ENCODE data around the gene TTLL3.
"Not testable (repeated sequence)": the region's sequence is repeated elsewhere in the genome, so short reads cannot be mapped to it uniquely, and the experiment has no call there.

Gene TTLL3

GRCh38 chr3:9809615-9810432 is at the start of gene TTLL3:
Gene TTLL3 (plus strand): TSS chr3:9810262. CDS start chr3:9810662, 400 bp downstream.
- no peaks in the 10 kb centered on the region for H3K27me3 Mint-ChIP-seq
- peak within 1 kb of the TSS; percentile 96 for H3K27ac Mint-ChIP-seq
- no peaks in the 10 kb centered on the region for H3K36me3 Mint-ChIP-seq
- H3K4me1 Mint-ChIP-seq (ENCODE audit: low read depth): peaks cover 36% of the 10 kb centered on the region
- no peaks in the 10 kb centered on the region for H3K9me3 Mint-ChIP-seq (ENCODE audit: low read depth)
- peak within 1 kb of the TSS; percentile 81 for H3K4me3 Mint-ChIP-seq

- Mint-ChIP-seq H3K27ac (peak overlapping the region; percentile 11), H3K4me3 (no peak overlapping the region), H3K9me3 (ENCODE audit: low read depth) (no peaks in the 10 kb centered on the region), H3K27me3 (no peaks in the 10 kb centered on the region), H3K36me3 (peaks cover 11% of the 10 kb centered on the region), H3K4me1 (ENCODE audit: low read depth) (peaks cover 3% of the 10 kb centered on the region)
These were observed 49.1 kb upstream of the TTLL3 start for GRCh38 chr3:9760779-9761505.

- Mint-ChIP-seq H3K27me3 (no peaks in the 10 kb centered on the region), H3K4me3 (no peak overlapping the region), H3K36me3 (peaks cover 11% of the 10 kb centered on the region), H3K9me3 (ENCODE audit: low read depth) (no peaks in the 10 kb centered on the region), H3K27ac (no peak overlapping the region), H3K4me1 (ENCODE audit: low read depth) (peaks cover 3% of the 10 kb centered on the region)
These were observed 48.1 kb upstream of the TTLL3 start for GRCh38 chr3:9761919-9762318.

GRCh38 chr3:9762871-9763270 is 47.2 kb upstream of the TTLL3 start:
- Mint-ChIP-seq H3K27ac (no peak overlapping the region), H3K9me3 (ENCODE audit: low read depth) (no peaks in the 10 kb centered on the region), H3K4me1 (ENCODE audit: low read depth) (peaks cover 3% of the 10 kb centered on the region), H3K36me3 (peaks cover 11% of the 10 kb centered on the region), H3K4me3 (no peak overlapping the region), H3K27me3 (no peaks in the 10 kb centered on the region)

GRCh38 chr3:9765865-9766264 is 44.2 kb upstream of the TTLL3 start:
- H3K9me3 Mint-ChIP-seq (ENCODE audit: low read depth): no peaks in the 10 kb centered on the region
- H3K4me1 Mint-ChIP-seq (ENCODE audit: low read depth): peaks cover 15% of the 10 kb centered on the region
- no peaks in the 10 kb centered on the region for H3K27me3 Mint-ChIP-seq
- H3K27ac Mint-ChIP-seq: no peak overlapping the region
- no peak overlapping the region for H3K4me3 Mint-ChIP-seq
- peaks cover 3% of the 10 kb centered on the region for H3K36me3 Mint-ChIP-seq

- Mint-ChIP-seq H3K36me3 (no peaks in the 10 kb centered on the region), H3K9me3 (ENCODE audit: low read depth) (no peaks in the 10 kb centered on the region), H3K27ac (no peak overlapping the region), H3K27me3 (no peaks in the 10 kb centered on the region), H3K4me3 (no peak overlapping the region), H3K4me1 (ENCODE audit: low read depth) (peaks cover 17% of the 10 kb centered on the region)
These were observed 42.6 kb upstream of the TTLL3 start for GRCh38 chr3:9767418-9767817.

- Mint-ChIP-seq H3K9me3 (ENCODE audit: low read depth) (no peaks in the 10 kb centered on the region), H3K36me3 (no peaks in the 10 kb centered on the region), H3K4me3 (no peak overlapping the region), H3K4me1 (ENCODE audit: low read depth) (peaks cover 17% of the 10 kb centered on the region), H3K27me3 (no peaks in the 10 kb centered on the region), H3K27ac (peak overlapping the region; percentile 28)
These were observed 41.8 kb upstream of the TTLL3 start for GRCh38 chr3:9768141-9768775.

- Mint-ChIP-seq H3K4me1 (ENCODE audit: low read depth) (peaks cover 15% of the 10 kb centered on the region), H3K9me3 (ENCODE audit: low read depth) (no peaks in the 10 kb centered on the region), H3K27me3 (no peaks in the 10 kb centered on the region), H3K36me3 (no peaks in the 10 kb centered on the region), H3K27ac (peak overlapping the region; percentile 54), H3K4me3 (peak overlapping the region; percentile 72)
These were observed 41.0 kb upstream of the TTLL3 start for GRCh38 chr3:9769012-9769411.

GRCh38 chr3:9769426-9770275 is 40.4 kb upstream of the TTLL3 start, which contains the start of gene CAMK1:
Gene CAMK1 (minus strand): TSS chr3:9769947. CDS start chr3:9767749, 2,198 bp downstream.
- H3K27ac Mint-ChIP-seq: peak within 1 kb of the TSS; percentile 54
- no peaks in the 10 kb centered on the region for H3K9me3 Mint-ChIP-seq (ENCODE audit: low read depth)
- H3K36me3 Mint-ChIP-seq: no peaks in the 10 kb centered on the region
- H3K4me1 Mint-ChIP-seq (ENCODE audit: low read depth): peaks cover 15% of the 10 kb centered on the region
- H3K4me3 Mint-ChIP-seq: peak within 1 kb of the TSS; percentile 72
- no peaks in the 10 kb centered on the region for H3K27me3 Mint-ChIP-seq

GRCh38 chr3:9770276-9770812 is 39.7 kb upstream of the TTLL3 start:
- no peaks in the 10 kb centered on the region for H3K9me3 Mint-ChIP-seq (ENCODE audit: low read depth)
- no peaks in the 10 kb centered on the region for H3K36me3 Mint-ChIP-seq
- H3K27me3 Mint-ChIP-seq: no peaks in the 10 kb centered on the region
- H3K4me3 Mint-ChIP-seq: peak overlapping the region; percentile 40
- no peak overlapping the region for H3K27ac Mint-ChIP-seq
- peaks cover 18% of the 10 kb centered on the region for H3K4me1 Mint-ChIP-seq (ENCODE audit: low read depth)

- Mint-ChIP-seq H3K4me1 (ENCODE audit: low read depth) (peaks cover 21% of the 10 kb centered on the region), H3K4me3 (peak overlapping the region; percentile 27)
- not testable (repeated sequence) for H3K36me3 Mint-ChIP-seq; H3K27me3 Mint-ChIP-seq; H3K27ac Mint-ChIP-seq; H3K9me3 Mint-ChIP-seq (ENCODE audit: low read depth)
These were observed 39.1 kb upstream of the TTLL3 start for GRCh38 chr3:9771007-9771406.

GRCh38 chr3:9776896-9777693 is 33.0 kb upstream of the TTLL3 start:
- Mint-ChIP-seq H3K36me3 (peaks cover 8% of the 10 kb centered on the region), H3K9me3 (ENCODE audit: low read depth) (no peaks in the 10 kb centered on the region), H3K4me3 (peak overlapping the region; percentile 84), H3K27ac (peak overlapping the region; percentile 96), H3K27me3 (no peaks in the 10 kb centered on the region), H3K4me1 (ENCODE audit: low read depth) (peaks cover 58% of the 10 kb centered on the region)

- no peaks in the 10 kb centered on the region for H3K27me3 Mint-ChIP-seq
- peak overlapping the region; percentile 84 for H3K4me3 Mint-ChIP-seq
- no peaks in the 10 kb centered on the region for H3K9me3 Mint-ChIP-seq (ENCODE audit: low read depth)
- peak overlapping the region; percentile 96 for H3K27ac Mint-ChIP-seq
- peaks cover 64% of the 10 kb centered on the region for H3K4me1 Mint-ChIP-seq (ENCODE audit: low read depth)
- H3K36me3 Mint-ChIP-seq: peaks cover 8% of the 10 kb centered on the region
These were observed 32.4 kb upstream of the TTLL3 start for GRCh38 chr3:9777694-9778021.
